ENCODE measurements around the gene SLC22A8.

The SLC22A8 gene

GRCh38 chr11:62961017-62961570 is 54.5 kb downstream of the SLC22A8 start:
- no peaks in the 10 kb centered on the region for H3K4me1 ChIP-seq
- H3K9me3 ChIP-seq, result no peaks in the 10 kb centered on the region
- no peaks in the 10 kb centered on the region for H3K36me3 ChIP-seq
- H3K27me3 ChIP-seq, result no peaks in the 10 kb centered on the region
- H3K4me3 ChIP-seq (ENCODE audit: low read depth, low read length), result no peak overlapping the region
- no peak for TF ChIP-seq CTCF (IDR thresholded peaks at IDR 0.05; ENCODE audit: low read depth, low read length)
- DNase-seq, result no peak

GRCh38 chr11:62959422-62959980 is 56.1 kb downstream of the SLC22A8 start:
- DNase-seq, result no peak
- no peak overlapping the region for H3K4me3 ChIP-seq (ENCODE audit: low read depth, low read length)
- no peaks in the 10 kb centered on the region for H3K36me3 ChIP-seq
- no peaks in the 10 kb centered on the region for H3K4me1 ChIP-seq
- no peaks in the 10 kb centered on the region for H3K9me3 ChIP-seq
- no peak for TF ChIP-seq CTCF (IDR thresholded peaks at IDR 0.05; ENCODE audit: low read depth, low read length)
- no peaks in the 10 kb centered on the region for H3K27me3 ChIP-seq

- TF ChIP-seq CTCF (IDR thresholded peaks at IDR 0.05; ENCODE audit: low read depth, low read length), result no peak
- no peaks in the 10 kb centered on the region for H3K36me3 ChIP-seq
- no peak for DNase-seq
- no peaks in the 10 kb centered on the region for H3K9me3 ChIP-seq
- H3K4me1 ChIP-seq, result no peaks in the 10 kb centered on the region
- no peak overlapping the region for H3K4me3 ChIP-seq (ENCODE audit: low read depth, low read length)
- H3K27me3 ChIP-seq, result no peaks in the 10 kb centered on the region
Observed at GRCh38 chr11:62958547-62959421, 56.9 kb downstream of the SLC22A8 start.

- H3K4me1 ChIP-seq, result no peaks in the 10 kb centered on the region
- no peak for DNase-seq
- H3K9me3 ChIP-seq, result no peaks in the 10 kb centered on the region
- no peak for TF ChIP-seq CTCF (IDR thresholded peaks at IDR 0.05; ENCODE audit: low read depth, low read length)
- H3K4me3 ChIP-seq (ENCODE audit: low read depth, low read length), result no peak overlapping the region
- no peaks in the 10 kb centered on the region for H3K36me3 ChIP-seq
- H3K27me3 ChIP-seq, result no peaks in the 10 kb centered on the region
Observed at GRCh38 chr11:62957147-62957546, 58.5 kb downstream of the SLC22A8 start.

- no peak overlapping the region for H3K4me3 ChIP-seq (ENCODE audit: low read depth, low read length)
- TF ChIP-seq CTCF (IDR thresholded peaks at IDR 0.05; ENCODE audit: low read depth, low read length), result no peak
- no peaks in the 10 kb centered on the region for H3K9me3 ChIP-seq
- no peaks in the 10 kb centered on the region for H3K36me3 ChIP-seq
- H3K4me1 ChIP-seq, result no peaks in the 10 kb centered on the region
- no peaks in the 10 kb centered on the region for H3K27me3 ChIP-seq
- no peak for DNase-seq
Observed at GRCh38 chr11:62954478-62954877, 61.2 kb downstream of the SLC22A8 start.

- Histone ChIP-seq H3K36me3 (no peaks in the 10 kb centered on the region), H3K9me3 (no peaks in the 10 kb centered on the region), H3K27me3 (no peaks in the 10 kb centered on the region), H3K4me1 (no peaks in the 10 kb centered on the region), H3K4me3 (ENCODE audit: low read depth, low read length) (no peak overlapping the region)
- no peak for TF ChIP-seq CTCF (IDR thresholded peaks at IDR 0.05; ENCODE audit: low read depth, low read length)
- no peak for DNase-seq
Observed at GRCh38 chr11:62953811-62954210, 61.8 kb downstream of the SLC22A8 start.

Measured in BE2C (cell line).